Fibroblast of upper back skin (primary cell): Measurements from ENCODE around the gene ZNF534.
"Not testable (repeated sequence)": the region's sequence is repeated elsewhere in the genome, so short reads cannot be mapped to it uniquely, and the experiment has no call there.

ENCODE experiments used
- DNase-seq: peaks from one replicate; pipeline ENCODE4 v3.0.0-alpha.2; 2013

The ZNF534 gene

DNA sequence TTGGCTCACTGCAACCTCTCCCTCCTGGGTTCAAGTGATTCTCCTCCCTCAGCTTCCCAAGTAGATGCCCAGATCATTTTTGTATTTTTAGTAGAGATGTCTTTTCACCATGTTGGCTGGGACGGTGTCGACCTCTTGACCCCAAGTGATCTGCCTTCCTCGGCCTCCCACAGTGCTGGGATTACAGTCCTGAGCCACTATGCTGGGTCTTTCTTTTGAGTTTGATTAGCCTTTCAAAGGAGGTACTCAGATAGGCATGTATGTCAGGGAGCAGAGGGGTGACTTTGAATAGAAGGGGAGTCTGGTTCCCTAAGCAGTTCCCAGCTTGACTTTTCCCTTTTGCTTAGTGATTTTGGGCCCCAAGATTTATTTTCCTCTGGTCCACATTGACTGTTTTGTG, 71.5 kb downstream of the ZNF534 start:
- DNase-seq: not testable (repeated sequence)

DNA sequence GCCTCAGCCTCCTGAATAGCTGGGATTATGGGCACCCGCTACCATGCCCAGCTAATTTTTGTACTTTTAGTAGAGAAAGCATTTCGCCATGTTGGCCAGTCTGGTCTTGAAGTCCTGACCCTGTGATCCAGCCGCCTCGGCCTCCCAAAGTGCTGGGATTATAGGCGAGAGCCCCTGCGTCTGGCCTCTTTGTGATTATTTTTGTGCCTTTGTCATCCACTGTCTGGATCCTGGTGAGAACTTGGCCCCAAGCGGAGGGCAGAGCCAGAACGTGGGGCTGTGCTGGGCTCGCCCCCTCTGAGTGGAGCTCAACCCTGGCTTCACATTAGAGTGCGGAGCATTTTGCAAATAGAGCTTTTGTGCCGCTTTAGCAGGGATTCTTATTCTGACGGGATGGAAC, 72.0 kb downstream of the ZNF534 start:
- not testable (repeated sequence) for DNase-seq
